Dendritic cell treated with granulocyte-macrophage colony-stimulating factor and Interleukin-4, amounts not matched to agents 40 ng/mL and 50 ng/mL, for 4 days (primary cell): ENCODE measurements around the gene EEF1AKMT3.
"Not testable (repeated sequence)": the region's sequence is repeated elsewhere in the genome, so short reads cannot be mapped to it uniquely, and the experiment has no call there.

Source experiments
- H3K27ac Mint-ChIP-seq: one replicate; pipeline ENCODE4 v1.8.0; 2022; ENCODE audit warnings: mild to moderate bottlenecking, mixed read lengths
- H3K27me3 Mint-ChIP-seq: one replicate; pipeline ENCODE4 v1.8.0; 2022; ENCODE audit warnings: mild to moderate bottlenecking, mixed read lengths
- H3K36me3 Mint-ChIP-seq: one replicate; pipeline ENCODE4 v1.8.0; 2022; ENCODE audit warnings: low read depth, mixed read lengths
- H3K4me1 Mint-ChIP-seq: one replicate; pipeline ENCODE4 v1.8.0; 2022; ENCODE audit warnings: low read depth, mixed read lengths
- H3K4me3 Mint-ChIP-seq: one replicate; pipeline ENCODE4 v1.8.0; 2022; ENCODE audit warnings: mild to moderate bottlenecking, moderate library complexity, mixed read lengths
- H3K9me3 Mint-ChIP-seq: one replicate; pipeline ENCODE4 v1.8.0; 2022; ENCODE audit warnings: mixed read lengths
- intact Hi-C: fragments of 100-400 bp; cut with micrococcal nuclease; formaldehyde crosslinking; loops from one replicate; pipeline ENCODE4 v1.15.0; 2022

EEF1AKMT3 gene

GRCh38 chr12:57813111-57813970 lies 40.9 kb downstream of the EEF1AKMT3 start:
- Mint-ChIP-seq H3K27ac (no peak overlapping the region), H3K4me3 (no peak overlapping the region), H3K36me3 (peaks cover 66% of the 10 kb centered on the region), H3K4me1 (peaks cover 44% of the 10 kb centered on the region), H3K9me3 (no peaks in the 10 kb centered on the region), H3K27me3 (no peaks in the 10 kb centered on the region)
- intact Hi-C loops: no loop called here

DNA sequence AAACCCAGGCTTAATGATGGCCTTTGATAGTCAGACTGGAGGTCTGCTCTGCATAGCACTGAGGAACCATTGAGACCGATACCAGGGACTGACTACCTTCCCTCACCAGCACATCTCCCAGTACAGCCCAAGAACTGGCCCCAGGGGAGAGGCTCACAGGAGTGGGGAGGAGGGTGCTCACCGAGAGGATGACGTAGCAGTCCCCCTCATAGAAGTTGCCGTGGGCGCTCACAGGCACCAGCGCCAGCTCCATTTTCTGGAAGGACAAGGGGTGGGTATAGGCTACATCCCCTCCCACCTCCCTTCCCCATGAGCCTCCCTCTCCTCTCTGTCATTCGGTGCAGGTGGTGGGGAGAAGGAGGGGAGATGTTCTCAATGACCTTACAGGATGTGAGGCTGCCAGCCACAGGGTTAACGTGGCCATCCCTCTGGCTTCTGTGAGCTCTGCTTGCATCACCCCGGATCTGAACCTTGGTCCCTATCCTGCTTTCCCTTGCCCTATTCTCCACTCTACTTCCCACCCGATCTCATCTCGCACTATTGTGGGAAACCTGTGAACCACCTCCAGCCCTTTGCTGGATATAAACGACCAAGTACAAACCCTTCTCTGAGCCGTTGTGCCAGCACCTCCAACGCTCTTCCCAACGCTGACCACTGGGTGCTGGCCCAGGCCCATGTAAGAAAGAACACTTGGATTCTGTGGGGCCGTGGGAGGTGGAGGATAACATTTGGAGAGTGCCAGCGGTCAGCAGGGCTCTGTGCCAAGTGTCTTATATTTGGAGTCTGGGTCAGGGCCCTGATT lies 41.8 kb downstream of the EEF1AKMT3 start:
- intact Hi-C loops: no loop called here
- H3K36me3 Mint-ChIP-seq: peaks cover 66% of the 10 kb centered on the region
- no peaks in the 10 kb centered on the region for H3K9me3 Mint-ChIP-seq
- peaks cover 52% of the 10 kb centered on the region for H3K4me1 Mint-ChIP-seq
- peak overlapping the region; percentile 30 for H3K27ac Mint-ChIP-seq
- no peak overlapping the region for H3K4me3 Mint-ChIP-seq
- no peaks in the 10 kb centered on the region for H3K27me3 Mint-ChIP-seq

GRCh38 chr12:57815177-57816000 lies 43.0 kb downstream of the EEF1AKMT3 start:
- Mint-ChIP-seq H3K4me1 (peaks cover 51% of the 10 kb centered on the region), H3K27ac (peak overlapping the region; percentile 39), H3K4me3 (no peak overlapping the region), H3K27me3 (no peaks in the 10 kb centered on the region), H3K36me3 (peaks cover 65% of the 10 kb centered on the region), H3K9me3 (no peaks in the 10 kb centered on the region)
- intact Hi-C loops: no loop called here

GRCh38 chr12:57816001-57816854 lies 43.8 kb downstream of the EEF1AKMT3 start:
- peak overlapping the region; percentile 67 for H3K27ac Mint-ChIP-seq

DNA sequence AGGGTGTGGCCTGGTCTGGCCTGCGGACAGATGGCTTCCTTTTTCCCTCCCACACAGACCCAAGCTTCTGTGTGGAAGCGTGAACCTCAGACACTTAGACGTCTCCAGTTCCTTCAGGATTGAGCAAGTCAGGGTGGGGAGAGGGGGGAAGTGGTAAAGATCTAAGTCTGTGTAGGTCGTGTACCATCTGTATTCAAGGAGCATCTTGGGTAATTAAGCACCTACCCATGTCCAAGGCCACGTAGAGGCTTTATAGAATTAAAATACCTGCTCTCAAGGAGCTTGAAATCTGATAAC lies 44.4 kb downstream of the EEF1AKMT3 start:
- H3K27me3 Mint-ChIP-seq: no peaks in the 10 kb centered on the region
- peak overlapping the region; percentile 67 for H3K27ac Mint-ChIP-seq
- H3K36me3 Mint-ChIP-seq: peaks cover 65% of the 10 kb centered on the region

More at GRCh38 chr12:57816001-57816854, 43.8 kb downstream of the EEF1AKMT3 start:
- intact Hi-C loops: no loop called here
- Mint-ChIP-seq H3K4me3 (no peak overlapping the region), H3K4me1 (peaks cover 51% of the 10 kb centered on the region), H3K9me3 (no peaks in the 10 kb centered on the region), H3K36me3 (peaks cover 65% of the 10 kb centered on the region), H3K27me3 (no peaks in the 10 kb centered on the region)

DNA sequence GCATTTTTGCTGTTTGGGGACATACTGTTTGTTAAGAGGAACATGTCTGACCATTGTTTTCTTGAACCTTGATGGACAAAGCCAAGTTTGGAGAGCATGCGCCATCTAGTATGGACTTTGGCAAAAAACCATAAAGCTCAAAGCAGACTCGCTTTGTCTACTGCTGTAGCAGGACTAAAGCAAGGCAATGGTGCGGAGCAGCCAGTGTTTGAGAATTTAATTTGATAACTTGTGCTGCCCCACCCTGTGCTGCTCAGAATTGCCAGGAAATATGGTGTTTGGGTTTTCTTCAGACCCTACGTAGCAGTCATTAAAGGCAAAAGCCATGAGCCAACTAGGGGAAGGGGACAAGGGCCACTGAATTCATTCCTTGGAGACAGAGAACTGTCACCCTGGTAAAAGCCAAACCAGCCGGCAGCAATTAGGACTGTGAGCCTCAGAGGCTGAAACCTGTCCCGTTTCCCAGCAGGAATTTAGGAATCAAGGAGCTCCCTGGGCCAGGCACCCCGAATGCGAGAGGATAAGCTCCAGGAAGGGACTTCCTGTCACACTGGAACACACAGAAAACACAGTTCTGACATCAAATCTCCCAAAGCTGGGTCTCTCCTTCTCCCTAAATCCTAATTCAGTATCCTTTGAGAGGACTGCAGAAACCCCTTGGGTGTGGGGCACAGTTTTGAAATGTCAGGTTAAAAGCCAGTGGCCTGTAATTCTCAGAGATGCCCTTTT lies 45.0 kb downstream of the EEF1AKMT3 start:
- Mint-ChIP-seq H3K27ac (peak overlapping the region; percentile 67), H3K27me3 (no peaks in the 10 kb centered on the region), H3K4me3 (no peak overlapping the region), H3K4me1 (peaks cover 52% of the 10 kb centered on the region), H3K9me3 (no peaks in the 10 kb centered on the region), H3K36me3 (peaks cover 65% of the 10 kb centered on the region)
- intact Hi-C loops: no loop called here

More for the DNA sequence above, 44.4 kb downstream of the EEF1AKMT3 start:
- H3K9me3 Mint-ChIP-seq: no peaks in the 10 kb centered on the region
- H3K4me1 Mint-ChIP-seq: peaks cover 48% of the 10 kb centered on the region
- intact Hi-C loops: no loop called here
- no peak overlapping the region for H3K4me3 Mint-ChIP-seq

- H3K9me3 Mint-ChIP-seq, H3K27me3 Mint-ChIP-seq, intact Hi-C loops, H3K4me3 Mint-ChIP-seq: not testable (repeated sequence)
- H3K36me3 Mint-ChIP-seq: peaks cover 65% of the 10 kb centered on the region
- H3K4me1 Mint-ChIP-seq: peaks cover 57% of the 10 kb centered on the region
- H3K27ac Mint-ChIP-seq: peak overlapping the region; percentile 67
Measured at GRCh38 chr12:57817990-57818331, 45.5 kb downstream of the EEF1AKMT3 start.

DNA sequence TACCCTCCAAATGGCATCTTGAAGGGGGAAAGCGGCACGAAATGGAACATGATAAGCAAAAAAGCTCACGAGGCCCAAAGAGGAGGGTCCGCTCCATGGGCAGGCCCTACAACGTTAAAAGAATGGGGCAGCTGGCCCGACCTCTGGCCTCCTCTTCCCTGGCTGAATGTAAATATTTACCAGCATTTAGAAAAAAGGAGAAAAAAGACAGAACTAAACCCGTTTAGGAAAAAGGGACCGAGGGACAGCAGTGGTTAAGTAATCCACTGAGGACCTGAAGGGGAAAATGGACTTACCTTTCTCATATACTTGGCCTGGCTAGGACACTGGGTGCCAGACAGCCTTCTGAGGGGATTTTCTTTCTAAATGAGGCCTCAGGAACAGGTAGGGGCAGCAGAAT lies 47.7 kb downstream of the EEF1AKMT3 start:
- H3K27me3 Mint-ChIP-seq, H3K4me3 Mint-ChIP-seq, intact Hi-C loops, H3K9me3 Mint-ChIP-seq, H3K27ac Mint-ChIP-seq: not testable (repeated sequence)
- Mint-ChIP-seq H3K4me1 (peaks cover 62% of the 10 kb centered on the region), H3K36me3 (peaks cover 69% of the 10 kb centered on the region)

DNA sequence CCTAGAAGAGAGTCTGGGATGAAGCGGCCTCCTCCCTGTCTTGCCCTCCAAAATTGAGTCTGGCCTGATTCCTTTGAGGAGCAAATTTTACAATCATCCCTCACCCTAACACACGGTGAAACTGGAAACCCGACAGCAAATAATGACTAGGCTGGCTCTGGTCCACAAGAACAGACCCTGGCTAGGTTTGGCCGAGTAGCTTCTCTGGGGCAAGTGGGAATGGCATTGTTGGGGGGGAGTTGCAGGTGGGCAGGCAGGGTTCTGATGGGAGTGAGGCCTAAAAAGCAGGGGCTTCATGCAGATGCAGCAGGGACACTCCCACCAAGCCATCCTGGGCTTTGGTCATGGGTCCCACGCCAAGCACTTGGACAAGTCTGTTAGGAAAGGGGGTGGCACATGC lies 48.6 kb downstream of the EEF1AKMT3 start:
- intact Hi-C loops, H3K4me3 Mint-ChIP-seq, H3K9me3 Mint-ChIP-seq, H3K27me3 Mint-ChIP-seq: not testable (repeated sequence)
- peak overlapping the region; percentile 51 for H3K27ac Mint-ChIP-seq
- peaks cover 78% of the 10 kb centered on the region for H3K36me3 Mint-ChIP-seq
- peaks cover 53% of the 10 kb centered on the region for H3K4me1 Mint-ChIP-seq

GRCh38 chr12:57821474-57822214 lies 49.2 kb downstream of the EEF1AKMT3 start:
- peaks cover 47% of the 10 kb centered on the region for H3K4me1 Mint-ChIP-seq
- no peak overlapping the region for H3K4me3 Mint-ChIP-seq
- no peak overlapping the region for H3K27ac Mint-ChIP-seq
- H3K9me3 Mint-ChIP-seq: no peaks in the 10 kb centered on the region
- intact Hi-C loops: no loop called here
- H3K36me3 Mint-ChIP-seq: peaks cover 85% of the 10 kb centered on the region
- H3K27me3 Mint-ChIP-seq: no peaks in the 10 kb centered on the region

DNA sequence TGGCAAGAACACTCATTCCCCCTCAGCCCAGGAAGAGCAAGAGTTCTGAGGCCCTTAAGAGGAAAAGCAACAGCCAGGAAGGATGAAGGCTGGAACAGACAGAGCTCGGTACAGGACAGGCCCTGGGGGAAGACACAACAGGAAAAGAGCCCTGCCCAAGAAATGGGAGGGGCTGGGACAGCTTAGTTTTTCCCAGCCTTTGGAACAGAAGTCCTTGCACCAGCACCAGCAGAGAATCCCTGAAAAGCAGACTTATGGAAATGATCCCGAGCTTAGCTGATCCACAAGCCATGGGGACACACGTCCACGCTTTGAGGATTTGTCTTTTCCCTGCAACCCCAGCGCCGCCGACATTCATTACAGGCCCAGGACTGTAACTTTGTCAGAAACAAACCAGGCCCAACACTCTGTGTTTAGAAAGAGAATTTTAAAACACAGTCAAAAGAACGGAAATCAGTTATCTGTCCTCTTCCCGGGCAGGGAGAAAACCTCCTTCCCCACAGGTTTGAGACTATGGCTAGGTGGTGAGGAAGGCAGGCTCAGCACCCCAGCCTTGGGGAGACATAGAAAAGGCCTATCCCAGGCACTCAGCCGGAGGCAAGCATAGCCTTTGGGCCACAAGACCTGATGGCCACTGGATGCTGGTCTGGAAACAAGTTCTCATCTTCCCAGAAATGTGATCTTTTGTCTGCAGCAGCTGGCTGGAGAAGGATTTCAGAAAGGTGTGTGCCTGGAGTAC lies 50.1 kb downstream of the EEF1AKMT3 start:
- peaks cover 46% of the 10 kb centered on the region for H3K4me1 Mint-ChIP-seq
- no peaks in the 10 kb centered on the region for H3K27me3 Mint-ChIP-seq
- H3K9me3 Mint-ChIP-seq: no peaks in the 10 kb centered on the region
- H3K4me3 Mint-ChIP-seq: no peak overlapping the region
- intact Hi-C loops: no loop called here
- H3K36me3 Mint-ChIP-seq: peaks cover 94% of the 10 kb centered on the region
- H3K27ac Mint-ChIP-seq: no peak overlapping the region
